Heart left ventricle (tissue), 16 donors: ENCODE data around the gene UBE2Q2. TPM values are rescaled to one million over a fixed set of nuclear protein-coding genes. Genes with fewer than 3 reads are reported as not detected.
A peak's percentile ranks its signal among the peaks of the same experiment; 100 is the strongest.

ENCODE experiments used
- ATAC-seq, 4 donors: fragments of 200-7000 bp; cut with Tn5 transposase; one replicate each; pipeline ENCODE4 v1.9.1; 2020 to 2022; ENCODE audit warnings: moderate library complexity in 4 of 4, mild to moderate bottlenecking in 3 of 4, moderate number of reproducible peaks in 1 of 4
- DNase-seq, 5 donors: peaks; one replicate each; pipeline ENCODE4 v3.0.0-alpha.2; 2020
- H3K27ac ChIP-seq, 12 donors: fragments of 200-600 bp; sonication (generic) in 4 of 12; one replicate each; pipeline versions ENCODE4 v1.5.0 to v1.8.0; 2016 to 2022; ENCODE audit warnings: mild to moderate bottlenecking in 2 of 12
- H3K27me3 ChIP-seq, 9 donors: fragments of 200-600 bp; sonication (generic) in 2 of 9; one replicate each; pipeline versions ENCODE4 v1.5.1 to v1.8.0; 2016 to 2022; ENCODE audit warnings: mild to moderate bottlenecking in 3 of 9
- H3K36me3 ChIP-seq, 9 donors: fragments of 200-600 bp; sonication (generic) in 2 of 9; one replicate each; pipeline versions ENCODE4 v1.5.0 to v1.8.0; 2018 to 2022; ENCODE audit warnings: mild to moderate bottlenecking in 2 of 9
- H3K4me1 ChIP-seq, 12 donors: fragments of 200-600 bp; sonication (generic) in 4 of 12; one replicate each; pipeline versions ENCODE4 v1.5.0 to v1.8.0; 2016 to 2022; ENCODE audit warnings: mild to moderate bottlenecking in 3 of 12
- H3K4me3 ChIP-seq, 12 donors: fragments of 200-600 bp; sonication (generic) in 4 of 12; one replicate each; pipeline versions ENCODE4 v1.5.0 to v1.8.0; 2017 to 2022; ENCODE audit warnings: mild to moderate bottlenecking in 9 of 12, moderate library complexity in 4 of 12
- H3K9me3 ChIP-seq, 12 donors: fragments of 200-600 bp; sonication (generic) in 4 of 12; one replicate each; pipeline versions ENCODE4 v1.5.0 to v1.8.0; 2016 to 2022; ENCODE audit warnings: mild to moderate bottlenecking in 1 of 12
- POLR2A ChIP-seq, 2 donors: fragments of 450-650 bp; IDR thresholded peaks; one replicate each; pipeline ENCODE4 v1.6.1; 2017; ENCODE audit warnings: antibody characterized with exemption in 2 of 2, mild to moderate bottlenecking in 2 of 2, moderate library complexity in 2 of 2
- WGBS, 4 donors: extraction: QIAGEN DNeasy Blood & Tissue Kit in 2 of 4; methylation state at CpG; one replicate each; pipeline versions ENCODE4 v1.1.5 to v1.1.7; 2013 to 2018; 5-methylcytosine and 5-hydroxymethylcytosine counted together
- intact Hi-C, 10 donors: fragments of 100-400 bp; cut with DNase I; formaldehyde crosslinking; loops; one replicate each; pipeline versions ENCODE4 v1.11.1 to v1.14.2; 2022
- polyA plus RNA-seq, 2 donors: library from polyadenylated mRNA; stranded (reverse); fragments of 200-250 nt; gene quantifications; one replicate each; pipeline ENCODE4 v1.2.3, GENCODE V29; 2013
- total RNA-seq, 9 donors: library from RNA; depleted of rRNA in 2 of 9; stranded (reverse); fragments of >200 nt in 2 of 9; fragmentation: NEBNext Ultra II Directional in 3 of 9; extraction: Animal tissue kit (Norgen Biotek cat#: 25700) in 3 of 9; gene quantifications; one replicate each; pipeline versions ENCODE4 v1.1.0 to v1.2.4, GENCODE V29; 2016 to 2023
- TF ChIP-seq, protein P1 (sequence below), 12 donors: fragments of 200-600 bp; sonication (generic) in 4 of 12; IDR thresholded peaks; one replicate each; pipeline versions ENCODE4 v1.5.0 to v1.8.0; 2018 to 2022; ENCODE audit warnings: antibody characterized with exemption in 12 of 12, mild to moderate bottlenecking in 5 of 12
- donor health status: ischemic (EF 13 %, LVEDD 7.1; RV severe dilation, severe dysfunction).
- donor health status: healthy with polysubstance abuse.
- donor health status: DM: no; HTN: yes; CAD: no.
- donor health status: DM: no; HTN: no; CAD: no.
- donor health status: ischemic (EF 25% LVEDD 6.9; RV normal size, moderate dysfunction).
- donor health status: ischemic (EF 25% LVEDD 5.7; RV mildly dilated, moderate dysfunction).
- donor health status: healthy.
- donor health status: DM: yes; HTN: yes; CAD: no.
- donor health status: ischemic (EF 35%, LVEDD 5.7; RV mildly dilated, moderate dysfunction).
- donor health status: nonischemic (EF 11% LVEDD 7.7; RV severe dilation, severe dysfunction).
- donor health status: DM: yes; HTN: yes; CAD: no.
- donor health status: PGD.
- donor health status: ischemic (EF 29% LVEDD 5.4; RV normal size, mild dysfunction).
- donor health status: nonischemic (EF 23%, LVEDD 6.1; RV moderate dilation, normal function).

The UBE2Q2 gene
- total and polyA plus RNA-seq, 11 donors: 13.6 to 39.4 (median 28.4) TPM

- ATAC-seq (no peak), DNase-seq (no peak)
- TF ChIP-seq POLR2A (IDR thresholded peaks at IDR 0.05): no peak
- TF ChIP-seq, protein P1, sequence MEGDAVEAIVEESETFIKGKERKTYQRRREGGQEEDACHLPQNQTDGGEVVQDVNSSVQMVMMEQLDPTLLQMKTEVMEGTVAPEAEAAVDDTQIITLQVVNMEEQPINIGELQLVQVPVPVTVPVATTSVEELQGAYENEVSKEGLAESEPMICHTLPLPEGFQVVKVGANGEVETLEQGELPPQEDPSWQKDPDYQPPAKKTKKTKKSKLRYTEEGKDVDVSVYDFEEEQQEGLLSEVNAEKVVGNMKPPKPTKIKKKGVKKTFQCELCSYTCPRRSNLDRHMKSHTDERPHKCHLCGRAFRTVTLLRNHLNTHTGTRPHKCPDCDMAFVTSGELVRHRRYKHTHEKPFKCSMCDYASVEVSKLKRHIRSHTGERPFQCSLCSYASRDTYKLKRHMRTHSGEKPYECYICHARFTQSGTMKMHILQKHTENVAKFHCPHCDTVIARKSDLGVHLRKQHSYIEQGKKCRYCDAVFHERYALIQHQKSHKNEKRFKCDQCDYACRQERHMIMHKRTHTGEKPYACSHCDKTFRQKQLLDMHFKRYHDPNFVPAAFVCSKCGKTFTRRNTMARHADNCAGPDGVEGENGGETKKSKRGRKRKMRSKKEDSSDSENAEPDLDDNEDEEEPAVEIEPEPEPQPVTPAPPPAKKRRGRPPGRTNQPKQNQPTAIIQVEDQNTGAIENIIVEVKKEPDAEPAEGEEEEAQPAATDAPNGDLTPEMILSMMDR (IDR thresholded peaks at IDR 0.05): no peak
- intact Hi-C loops: no loop called here
- peaks cover 0 to 71% (median 45%) of the 10 kb centered on the region in 9 donors for H3K36me3 ChIP-seq
- 79 to 85% (median 83%) methylated on average over 4 of the region's 4 CpGs for WGBS, 4 donors
- H3K27ac ChIP-seq: no peak overlapping the region
- H3K27me3 ChIP-seq: no peaks in the 10 kb centered on the region
- H3K9me3 ChIP-seq: no peaks in the 10 kb centered on the region
- H3K4me3 ChIP-seq: no peak overlapping the region
- H3K4me1 ChIP-seq: peaks cover 0 to 5% (median 0%) of the 10 kb centered on the region in 12 donors
These were observed 29.2 kb downstream of the UBE2Q2 start for GRCh38 chr15:75872403-75872990.

- ATAC-seq (no peak), DNase-seq (no peak)
- Histone ChIP-seq H3K4me1 (no peaks in the 10 kb centered on the region), H3K9me3 (no peaks in the 10 kb centered on the region), H3K36me3 (peaks cover 0 to 68% (median 43%) of the 10 kb centered on the region in 9 donors), H3K27ac (no peak overlapping the region), H3K27me3 (no peaks in the 10 kb centered on the region), H3K4me3 (no peak overlapping the region)
- intact Hi-C loops: no loop called here
- 66 to 86% (median 77%) methylated on average over 1 of the region's 1 CpG for WGBS, 4 donors
- TF ChIP-seq POLR2A (IDR thresholded peaks at IDR 0.05): no peak
- TF ChIP-seq, protein P1 (IDR thresholded peaks at IDR 0.05): no peak
These were observed 40.8 kb downstream of the UBE2Q2 start for GRCh38 chr15:75884041-75884440.

GRCh38 chr15:75887178-75887577 is 43.9 kb downstream of the UBE2Q2 start:
- no peak for TF ChIP-seq POLR2A (IDR thresholded peaks at IDR 0.05)
- TF ChIP-seq, protein P1 (IDR thresholded peaks at IDR 0.05): no peak
- DNase-seq (no peak), ATAC-seq (no peak)
- H3K36me3 ChIP-seq: peaks cover 0 to 70% (median 34%) of the 10 kb centered on the region in 9 donors
- no peak overlapping the region for H3K27ac ChIP-seq
- no peaks in the 10 kb centered on the region for H3K9me3 ChIP-seq
- intact Hi-C loops: no loop called here
- H3K27me3 ChIP-seq: no peaks in the 10 kb centered on the region
- WGBS, 4 donors: 97 to 100% (median 98%) methylated on average over 1 of the region's 1 CpG
- H3K4me1 ChIP-seq: peaks cover 0 to 14% (median 0%) of the 10 kb centered on the region in 12 donors
- H3K4me3 ChIP-seq: no peak overlapping the region

GRCh38 chr15:75891895-75892294 is 48.6 kb downstream of the UBE2Q2 start:
- intact Hi-C loops: no loop called here
- no peaks in the 10 kb centered on the region for H3K9me3 ChIP-seq
- H3K27me3 ChIP-seq: no peaks in the 10 kb centered on the region
- TF ChIP-seq, protein P1 (IDR thresholded peaks at IDR 0.05): no peak
- TF ChIP-seq POLR2A (IDR thresholded peaks at IDR 0.05): no peak
- peak in 3 of 4 donors; percentile 28 to 80 (median 36) for ATAC-seq
- no peak for DNase-seq
- H3K27ac ChIP-seq: peak overlapping the region in 1 of 12 donors; percentile 48
- H3K36me3 ChIP-seq: peaks cover 0 to 74% (median 26%) of the 10 kb centered on the region in 9 donors
- H3K4me3 ChIP-seq: no peak overlapping the region
- H3K4me1 ChIP-seq: peaks cover 0 to 14% (median 0%) of the 10 kb centered on the region in 12 donors
